Measurements from ENCODE around the gene ANKRD28. TPM values are rescaled to one million over a fixed set of nuclear protein-coding genes. Genes with fewer than 3 reads are reported as not detected.

Gene ANKRD28
- total RNA-seq, 1 experiment from 2014 or later = 47.5 TPM

- Histone ChIP-seq H3K79me2 (ENCODE audit: insufficient read depth, low read length) (no peaks in the 10 kb centered on the region), H3K9ac (ENCODE audit: low read length) (no peak overlapping the region), H3K9me2 (ENCODE audit: insufficient read depth) (no peaks in the 10 kb centered on the region), H3K4me1 (ENCODE audit: control insufficient read depth in 1 of 2, insufficient read depth in 2 of 2, low read length in 2 of 2) (peaks cover under 1 to 4% of the 10 kb centered on the region in 2 experiments; a peak in 3 of 4 replicates), H2AFZ (ENCODE audit: low read depth, low read length, poor library complexity, severe bottlenecking) (no peak overlapping the region), H3K4me2 (ENCODE audit: low read length) (no peak overlapping the region), H3K27ac (ENCODE audit: low read depth, low read length) (no peak overlapping the region), H3K4me3 (replicated peaks in 1 of 2; ENCODE audit: low read depth in 1 of 2, low read length in 2 of 2) (no peak overlapping the region), H3K9me3 (ENCODE audit: control insufficient read depth in 1 of 2, insufficient read depth in 1 of 2, low read depth in 1 of 2, low read length in 2 of 2) (peaks cover 3 to 4% of the 10 kb centered on the region in 2 experiments; a peak in 1 of 4 replicates), H3K36me3 (ENCODE audit: control insufficient read depth in 1 of 2, insufficient read depth in 2 of 2, low read length in 2 of 2) (no peaks in the 10 kb centered on the region), H4K20me1 (ENCODE audit: insufficient read depth) (no peaks in the 10 kb centered on the region), H3K27me3 (ENCODE audit: insufficient read depth, low read length) (no peaks in the 10 kb centered on the region)
- CTCF ChIA-PET = no interaction called here
- DNase-seq (ENCODE audit: low read depth, low spot score) (no peak), ATAC-seq (no peak)
- POLR2A ChIA-PET = no interaction called here
- BruUV-seq (replicated peaks) = no TSS peak
- TF ChIP-seq TCF7L2 (IDR thresholded peaks at IDR 0.05; ENCODE audit: borderline replicate concordance, extremely low read depth, insufficient read depth, insufficient read length) (no peak), YY1 (IDR thresholded peaks at IDR 0.05; ENCODE audit: extremely low read depth, insufficient replicate concordance, low read depth, low read length) (no peak)
- RAD21 ChIA-PET (ENCODE audit: low non-redundant PET in 1 of 2, low total read pairs in 2 of 2, uncharacterized antibody in 2 of 2, unreplicated experiment in 2 of 2) = no interaction called here
- intact Hi-C loops (cut with micrococcal nuclease) = no loop called here
Observed at GRCh38 chr3:15653321-15653720, 144.5 kb downstream of the ANKRD28 start.

GRCh38 chr3:15651396-15651795, 146.4 kb downstream of the ANKRD28 start:
- CTCF ChIA-PET = no interaction called here
- Histone ChIP-seq H3K27ac (ENCODE audit: low read depth, low read length) (no peak overlapping the region), H3K79me2 (ENCODE audit: insufficient read depth, low read length) (no peaks in the 10 kb centered on the region), H2AFZ (ENCODE audit: low read depth, low read length, poor library complexity, severe bottlenecking) (no peak overlapping the region), H3K9me3 (ENCODE audit: control insufficient read depth in 1 of 2, insufficient read depth in 1 of 2, low read depth in 1 of 2, low read length in 2 of 2) (peaks cover 3 to 4% of the 10 kb centered on the region in 2 experiments; a peak in 1 of 4 replicates), H3K9ac (ENCODE audit: low read length) (no peak overlapping the region), H3K27me3 (ENCODE audit: insufficient read depth, low read length) (no peaks in the 10 kb centered on the region), H4K20me1 (ENCODE audit: insufficient read depth) (no peaks in the 10 kb centered on the region), H3K4me2 (ENCODE audit: low read length) (no peak overlapping the region), H3K4me1 (ENCODE audit: control insufficient read depth in 1 of 2, insufficient read depth in 2 of 2, low read length in 2 of 2) (peaks cover 20 to 23% of the 10 kb centered on the region in 2 experiments), H3K9me2 (ENCODE audit: insufficient read depth) (no peaks in the 10 kb centered on the region), H3K36me3 (ENCODE audit: control insufficient read depth in 1 of 2, insufficient read depth in 2 of 2, low read length in 2 of 2) (no peaks in the 10 kb centered on the region), H3K4me3 (replicated peaks in 1 of 2; ENCODE audit: low read depth in 1 of 2, low read length in 2 of 2) (no peak overlapping the region)
- ATAC-seq (no peak), DNase-seq (ENCODE audit: low read depth, low spot score) (no peak)
- BruUV-seq (replicated peaks) = no TSS peak
- POLR2A ChIA-PET = no interaction called here
- intact Hi-C loops (cut with micrococcal nuclease) = no loop called here
- TF ChIP-seq ATF3 (IDR thresholded peaks at IDR 0.05) = no peak
- no peak for TF ChIP-seq SP1 (IDR thresholded peaks at IDR 0.05; ENCODE audit: low read depth)
- TF ChIP-seq POLR2A (IDR thresholded peaks at IDR 0.05; ENCODE audit: borderline replicate concordance, extremely low read depth, insufficient read depth, insufficient read length) = no peak
- no peak for TF ChIP-seq EZH2phosphoT487 (IDR thresholded peaks at IDR 0.05; ENCODE audit: borderline replicate concordance)
- TF ChIP-seq TCF7L2 (IDR thresholded peaks at IDR 0.05; ENCODE audit: borderline replicate concordance, extremely low read depth, insufficient read depth, insufficient read length) = no peak
- TF ChIP-seq CEBPB (IDR thresholded peaks at IDR 0.05; ENCODE audit: low read depth) = no peak
- RAD21 ChIA-PET (ENCODE audit: low non-redundant PET in 1 of 2, low total read pairs in 2 of 2, uncharacterized antibody in 2 of 2, unreplicated experiment in 2 of 2) = no interaction called here
